HepG2 (cell line): ENCODE results near the gene TCF7L2. TPM values are rescaled to one million over a fixed set of nuclear protein-coding genes. Genes with fewer than 3 reads are reported as not detected.

Experiments
- ATAC-seq: fragments of 200-7000 bp; cut with Tn5 transposase; 3 replicates; pipeline ENCODE4 v1.9.1; 2020; ENCODE audit warnings: mild to moderate bottlenecking, moderate library complexity
- BruUV-seq: library from RNA; stranded (reverse); fragments of 400-500 nt; replicated peaks from 2 replicates; lab custom pipeline; 2021; lab: Mats Ljungman, UMichigan
- CTCF ChIA-PET: fragments of 300-600 bp; formaldehyde crosslinking; extraction: SDS; loops from one replicate; lab custom pipeline; 2021; ENCODE audit warnings: low total read pairs, inconsistent platforms, low intra/inter-chr PET ratio; lab: Yijun Ruan, JAX
- POLR2A ChIA-PET: fragments of 350-600 bp; sonication (Branson Sonifier 250); formaldehyde crosslinking; loops from one replicate; lab custom pipeline; 2020; ENCODE audit warnings: antibody characterized with exemption, inconsistent platforms; lab: Yijun Ruan, JAX
- DNase-seq: peaks from one replicate; pipeline ENCODE4 v3.0.0-alpha.2; 2015; ENCODE audit warnings: low spot score
- FAIRE-seq: peaks from 3 replicates; lab custom pipeline; 2011; peaks lifted over from hg19 to GRCh38; lab: Jason Lieb, UNC
- H2AFZ ChIP-seq: one replicate; pipeline ENCODE4 v1.6.1; 2011; ENCODE audit warnings: low read length, inconsistent platforms
- H3K27ac ChIP-seq: fragments of 300-600 bp; 3 replicates; pipeline ENCODE4 v1.8.0; 2011; ENCODE audit warnings: mixed run types, mild to moderate bottlenecking, mixed read lengths, low read length, inconsistent platforms; ENCODE audit not compliant: insufficient read depth; ENCODE audit errors: extremely low read length
- H3K27me3 ChIP-seq, 2 experiments: fragments of 200-600 bp in 1 of 2; 2 replicates in 1 of 2; 3 replicates in 1 of 2; pipeline versions ENCODE4 v1.6.0 to v1.8.0; 2011; ENCODE audit warnings: low read length in 2 of 2, mild to moderate bottlenecking in 2 of 2, moderate library complexity in 2 of 2, inconsistent platforms in 1 of 2; ENCODE audit not compliant: insufficient read depth in 2 of 2, control insufficient read depth in 1 of 2
- H3K36me3 ChIP-seq, 2 experiments: fragments of 200-600 bp in 1 of 2; replicated peaks in 1 of 2; 2 replicates in 1 of 2; 3 replicates in 1 of 2; pipeline versions ENCODE4 v1.5.1 to v1.8.0; 2011; ENCODE audit warnings: low read length in 2 of 2, inconsistent platforms in 1 of 2; ENCODE audit not compliant: insufficient read depth in 2 of 2, control insufficient read depth in 1 of 2
- H3K4me1 ChIP-seq: 2 replicates; pipeline ENCODE4 v1.5.1; 2012; ENCODE audit warnings: low read length, inconsistent platforms; ENCODE audit not compliant: insufficient read depth
- H3K4me2 ChIP-seq: 2 replicates; pipeline ENCODE4 v1.6.0; 2011; ENCODE audit warnings: low read depth, low read length, inconsistent platforms
- H3K4me3 ChIP-seq, 3 experiments: fragments of 200-600 bp in 1 of 3; sonication (generic), shearing (Covaris generic) in 1 of 3; replicated peaks in 1 of 3; 2 replicates each; pipeline ENCODE4 v1.5.1; 2011 to 2016; ENCODE audit warnings: low read length in 3 of 3, inconsistent platforms in 2 of 3, low read depth in 2 of 3, mild to moderate bottlenecking in 2 of 3, control low read depth in 1 of 3, mixed read lengths in 1 of 3; ENCODE audit not compliant: insufficient read depth in 1 of 3
- H3K79me2 ChIP-seq: one replicate; pipeline ENCODE4 v1.6.1; 2011; ENCODE audit warnings: low read length, inconsistent platforms; ENCODE audit not compliant: insufficient read depth
- H3K9ac ChIP-seq: 2 replicates; pipeline ENCODE4 v1.6.0; 2011; ENCODE audit warnings: mild to moderate bottlenecking, low read depth, low read length, inconsistent platforms; ENCODE audit not compliant: insufficient read depth
- H3K9me3 ChIP-seq: 2 replicates; pipeline ENCODE4 v1.5.1; 2012; ENCODE audit warnings: mild to moderate bottlenecking, low read length
- H4K20me1 ChIP-seq: 2 replicates; pipeline ENCODE4 v1.6.0; 2011; ENCODE audit warnings: inconsistent platforms, mild to moderate bottlenecking, low read length, moderate library complexity; ENCODE audit not compliant: insufficient read depth
- GATAD1 ChIP-seq: IDR thresholded peaks from 2 replicates; pipeline ENCODE4 v1.6.1; 2016; ENCODE audit warnings: missing genetic modification reagents, missing compliant biosample characterization
- NFKBIZ ChIP-seq: IDR thresholded peaks from 2 replicates; pipeline ENCODE4 v1.6.1; 2018; ENCODE audit warnings: missing genetic modification reagents, missing compliant biosample characterization
- POLR2A ChIP-seq, 2 experiments: IDR thresholded peaks; 2 replicates each; pipeline ENCODE4 v1.6.1; 2011; ENCODE audit warnings: low read depth in 2 of 2, low read length in 2 of 2, mild to moderate bottlenecking in 1 of 2, moderate library complexity in 1 of 2; ENCODE audit not compliant: insufficient read depth in 1 of 2
- RCOR2 ChIP-seq: IDR thresholded peaks from 2 replicates; pipeline ENCODE4 v1.6.1; 2016; ENCODE audit warnings: missing biosample characterization, missing genetic modification reagents
- TBX2 ChIP-seq: sonication (generic); formaldehyde crosslinking; IDR thresholded peaks from 2 replicates; pipeline ENCODE4 v1.5.0; 2020; ENCODE audit warnings: missing genetic modification reagents, mild to moderate bottlenecking, borderline replicate concordance
- ZSCAN25 ChIP-seq: sonication (generic); formaldehyde crosslinking; IDR thresholded peaks from 2 replicates; pipeline ENCODE4 v1.8.0; 2022; ENCODE audit warnings: mild to moderate bottlenecking, missing genetic modification reagents
- WGBS: methylation state at CpG from one replicate; pipeline ENCODE4 v1.1.6; 2017; ENCODE audit warnings: low lambda C conversion rate; 5-methylcytosine and 5-hydroxymethylcytosine counted together
- in situ Hi-C: cut with HindIII; loops from 2 replicates; pipeline ENCODE4 v1.10.0; 2017; ENCODE audit warnings: low pct_unique_long_range_greater_than_20kb; ENCODE audit not compliant: extremely low pct_ligation_motif_present
- intact Hi-C: fragments of 100-400 bp; cut with micrococcal nuclease; formaldehyde crosslinking; loops from one replicate; pipeline ENCODE4 v1.10.0; 2022; ENCODE audit not compliant: unreplicated experiment
- polyA plus RNA-seq, 8 experiments: library from polyadenylated mRNA; depleted of rRNA in 3 of 8; stranded (reverse) in 7 of 8; unstranded in 1 of 8; fragments of >200 nt; fragmentation: Illumina TruSeq in 4 of 8; extraction: Trizol in 4 of 8; gene quantifications; 2 replicates each; pipeline versions ENCODE4 v1.2.1 to v1.2.3, GENCODE V29; 2011 to 2016; ENCODE audit warnings: low read depth in 4 of 8, missing spikeins in 1 of 8, mixed read lengths in 1 of 8; ENCODE audit not compliant: insufficient read depth in 1 of 8
- total RNA-seq, 5 experiments: library from RNA; depleted of rRNA; stranded (reverse); fragments of >200 nt; fragmentation: Illumina TruSeq; extraction: Trizol; gene quantifications; 2 replicates each; pipeline ENCODE4 v1.2.3, GENCODE V29; 2016; ENCODE audit warnings: low read depth in 1 of 5
- TF ChIP-seq, protein P1 (sequence below): IDR thresholded peaks from 2 replicates; pipeline ENCODE4 v1.6.1; 2012; ENCODE audit warnings: low read depth, low read length, improper control_type of control experiment
- TF ChIP-seq, protein P2 (sequence below): sonication (generic); formaldehyde crosslinking; IDR thresholded peaks from 2 replicates; pipeline ENCODE4 v1.4.0; 2020; ENCODE audit warnings: missing genetic modification reagents

The TCF7L2 gene
- total and polyA plus RNA-seq, 2 of the 13 experiments (the other 11 are each of a cell fraction or from before 2014, with no cell fraction given), result 3.9 to 13.7 TPM

DNA sequence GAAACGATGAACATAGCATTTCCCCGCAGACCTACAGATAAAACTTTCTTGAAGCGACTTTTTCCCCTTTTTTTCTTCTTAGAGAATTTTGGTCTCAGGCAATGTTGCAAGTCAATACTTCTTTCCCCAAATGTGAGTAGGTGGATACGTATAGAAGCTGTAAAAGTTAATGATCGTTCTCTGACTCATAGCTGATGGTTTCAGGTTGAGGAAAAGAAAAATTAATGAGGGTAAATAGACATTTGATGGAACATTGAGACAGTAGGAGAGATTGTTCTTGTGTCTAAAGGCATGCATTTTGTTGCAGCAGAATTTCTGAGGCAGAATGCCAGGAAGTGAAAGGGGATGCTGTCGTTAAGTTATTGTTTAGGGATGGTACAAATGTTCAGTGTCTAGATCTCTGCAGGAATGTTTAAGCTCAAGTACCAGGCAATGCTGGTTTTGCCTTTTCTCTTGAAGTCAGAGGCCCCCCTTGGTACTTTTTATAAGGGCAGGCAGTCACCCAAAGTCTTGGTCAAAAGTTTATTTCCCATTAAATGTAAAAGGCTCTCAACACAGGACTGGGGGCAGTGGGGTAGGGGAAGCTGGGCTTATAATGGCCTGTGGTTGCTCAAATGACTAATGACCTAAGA, 9.3 kb downstream of the TCF7L2 start:
- H3K27ac ChIP-seq, result no peak overlapping the region
- no peak overlapping the region for H3K4me2 ChIP-seq
- H3K9me3 ChIP-seq, result no peaks in the 10 kb centered on the region
- 96% methylated on average over 6 of the region's 6 CpGs for WGBS
- no peak for ATAC-seq
- peaks cover 10 to 37% of the 10 kb centered on the region in 2 experiments for H3K36me3 ChIP-seq
- DNase-seq, result no peak
- FAIRE-seq, result no peak
- peaks cover 91% of the 10 kb centered on the region for H3K79me2 ChIP-seq
- peaks cover 78% of the 10 kb centered on the region for H3K4me1 ChIP-seq
- ChIA-PET CTCF (no interaction called here), POLR2A (interaction anchor here (0.8 to 1.2 kb wide), 3 partner anchors 7 to 61 kb away, joined by 3 read pairs; partner anchors contain the start of gene TCF7L2)
- no peak overlapping the region for H3K9ac ChIP-seq
- in situ Hi-C loops, result loop anchor here (10.0 kb wide), 1 partner anchor 395 kb away; no protein-coding TSS in a partner anchor
- no peaks in the 10 kb centered on the region for H3K27me3 ChIP-seq
- BruUV-seq, result no TSS peak
- no peak overlapping the region for H2AFZ ChIP-seq
- no peak overlapping the region for H3K4me3 ChIP-seq
- TF ChIP-seq TBX2 (no peak), POLR2A (IDR thresholded peaks at IDR 0.05; ENCODE audit: insufficient read depth in 1 of 2, low read depth in 2 of 2, low read length in 2 of 2) (0 out of 4 replicates have a peak, but pooled peaks of 1 of the 2 experiments have one; percentile 23)
- H4K20me1 ChIP-seq, result peaks cover 59% of the 10 kb centered on the region
- intact Hi-C loops, result loop anchor here (10.0 kb wide), 1 partner anchor 105 kb away; no protein-coding TSS in a partner anchor

DNA sequence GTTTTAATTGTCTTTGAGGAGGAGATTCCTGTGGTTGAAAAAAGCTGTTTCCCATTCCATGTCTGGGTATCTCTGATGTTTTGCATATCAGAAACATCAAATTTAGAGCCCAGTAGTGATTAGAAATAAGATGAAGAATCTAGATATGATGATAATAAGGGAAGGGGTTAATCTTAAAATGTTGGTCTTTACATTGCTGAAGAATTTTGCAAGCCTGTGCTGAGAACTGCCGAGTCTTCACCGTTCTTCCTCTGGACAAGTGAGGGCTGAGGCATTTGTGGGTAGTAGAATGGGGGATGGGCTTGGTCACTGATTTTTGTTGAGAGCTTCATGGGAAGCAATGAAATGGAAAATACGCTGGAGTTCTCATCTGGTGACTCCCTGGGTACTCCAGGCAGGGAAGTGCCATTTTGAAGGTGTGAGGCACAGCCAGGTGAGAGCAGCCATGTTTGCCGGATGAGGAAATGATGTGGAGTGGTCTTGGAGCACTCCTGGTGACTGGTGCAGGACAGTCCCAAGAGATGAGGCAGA, 10.2 kb downstream of the TCF7L2 start:
- intact Hi-C loops (no loop called here), in situ Hi-C loops (no loop called here)
- no peak overlapping the region for H3K4me3 ChIP-seq
- CTCF ChIA-PET, result no interaction called here
- peaks cover 78% of the 10 kb centered on the region for H3K4me1 ChIP-seq
- H4K20me1 ChIP-seq, result peaks cover 59% of the 10 kb centered on the region
- BruUV-seq, result no TSS peak
- H3K79me2 ChIP-seq, result peaks cover 89% of the 10 kb centered on the region
- H2AFZ ChIP-seq, result no peak overlapping the region
- H3K27ac ChIP-seq, result no peak overlapping the region
- H3K36me3 ChIP-seq, result peaks cover 13 to 46% of the 10 kb centered on the region in 2 experiments
- H3K4me2 ChIP-seq, result no peak overlapping the region
- H3K9me3 ChIP-seq, result no peaks in the 10 kb centered on the region
- DNase-seq, result no peak
- no peaks in the 10 kb centered on the region for H3K27me3 ChIP-seq
- H3K9ac ChIP-seq, result no peak overlapping the region
- 100% methylated on average over 4 of the region's 4 CpGs for WGBS
- no peak for ATAC-seq
- no peak for FAIRE-seq
- POLR2A ChIA-PET, result interaction anchor here (1.2 kb wide), 1 partner anchor 10 kb away, joined by 3 read pairs; the partner anchor contains the start of gene TCF7L2
- TF ChIP-seq NFKBIZ (CRISPR knock-in tag) (no peak), ZSCAN25 (CRISPR knock-in tag) (no peak), GATAD1 (CRISPR knock-in tag) (no peak), RCOR2 (CRISPR knock-in tag) (no peak)
- TF ChIP-seq, protein P1, sequence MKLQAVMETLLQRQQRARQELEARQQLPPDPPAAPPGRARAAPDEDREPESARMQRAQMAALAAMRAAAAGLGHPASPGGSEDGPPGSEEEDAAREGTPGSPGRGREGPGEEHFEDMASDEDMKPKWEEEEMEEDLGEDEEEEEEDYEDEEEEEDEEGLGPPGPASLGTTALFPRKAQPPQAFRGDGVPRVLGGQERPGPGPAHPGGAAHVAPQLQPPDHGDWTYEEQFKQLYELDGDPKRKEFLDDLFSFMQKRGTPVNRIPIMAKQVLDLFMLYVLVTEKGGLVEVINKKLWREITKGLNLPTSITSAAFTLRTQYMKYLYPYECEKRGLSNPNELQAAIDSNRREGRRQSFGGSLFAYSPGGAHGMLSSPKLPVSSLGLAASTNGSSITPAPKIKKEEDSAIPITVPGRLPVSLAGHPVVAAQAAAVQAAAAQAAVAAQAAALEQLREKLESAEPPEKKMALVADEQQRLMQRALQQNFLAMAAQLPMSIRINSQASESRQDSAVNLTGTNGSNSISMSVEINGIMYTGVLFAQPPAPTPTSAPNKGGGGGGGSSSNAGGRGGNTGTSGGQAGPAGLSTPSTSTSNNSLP, result no peak
- TF ChIP-seq, protein P2, sequence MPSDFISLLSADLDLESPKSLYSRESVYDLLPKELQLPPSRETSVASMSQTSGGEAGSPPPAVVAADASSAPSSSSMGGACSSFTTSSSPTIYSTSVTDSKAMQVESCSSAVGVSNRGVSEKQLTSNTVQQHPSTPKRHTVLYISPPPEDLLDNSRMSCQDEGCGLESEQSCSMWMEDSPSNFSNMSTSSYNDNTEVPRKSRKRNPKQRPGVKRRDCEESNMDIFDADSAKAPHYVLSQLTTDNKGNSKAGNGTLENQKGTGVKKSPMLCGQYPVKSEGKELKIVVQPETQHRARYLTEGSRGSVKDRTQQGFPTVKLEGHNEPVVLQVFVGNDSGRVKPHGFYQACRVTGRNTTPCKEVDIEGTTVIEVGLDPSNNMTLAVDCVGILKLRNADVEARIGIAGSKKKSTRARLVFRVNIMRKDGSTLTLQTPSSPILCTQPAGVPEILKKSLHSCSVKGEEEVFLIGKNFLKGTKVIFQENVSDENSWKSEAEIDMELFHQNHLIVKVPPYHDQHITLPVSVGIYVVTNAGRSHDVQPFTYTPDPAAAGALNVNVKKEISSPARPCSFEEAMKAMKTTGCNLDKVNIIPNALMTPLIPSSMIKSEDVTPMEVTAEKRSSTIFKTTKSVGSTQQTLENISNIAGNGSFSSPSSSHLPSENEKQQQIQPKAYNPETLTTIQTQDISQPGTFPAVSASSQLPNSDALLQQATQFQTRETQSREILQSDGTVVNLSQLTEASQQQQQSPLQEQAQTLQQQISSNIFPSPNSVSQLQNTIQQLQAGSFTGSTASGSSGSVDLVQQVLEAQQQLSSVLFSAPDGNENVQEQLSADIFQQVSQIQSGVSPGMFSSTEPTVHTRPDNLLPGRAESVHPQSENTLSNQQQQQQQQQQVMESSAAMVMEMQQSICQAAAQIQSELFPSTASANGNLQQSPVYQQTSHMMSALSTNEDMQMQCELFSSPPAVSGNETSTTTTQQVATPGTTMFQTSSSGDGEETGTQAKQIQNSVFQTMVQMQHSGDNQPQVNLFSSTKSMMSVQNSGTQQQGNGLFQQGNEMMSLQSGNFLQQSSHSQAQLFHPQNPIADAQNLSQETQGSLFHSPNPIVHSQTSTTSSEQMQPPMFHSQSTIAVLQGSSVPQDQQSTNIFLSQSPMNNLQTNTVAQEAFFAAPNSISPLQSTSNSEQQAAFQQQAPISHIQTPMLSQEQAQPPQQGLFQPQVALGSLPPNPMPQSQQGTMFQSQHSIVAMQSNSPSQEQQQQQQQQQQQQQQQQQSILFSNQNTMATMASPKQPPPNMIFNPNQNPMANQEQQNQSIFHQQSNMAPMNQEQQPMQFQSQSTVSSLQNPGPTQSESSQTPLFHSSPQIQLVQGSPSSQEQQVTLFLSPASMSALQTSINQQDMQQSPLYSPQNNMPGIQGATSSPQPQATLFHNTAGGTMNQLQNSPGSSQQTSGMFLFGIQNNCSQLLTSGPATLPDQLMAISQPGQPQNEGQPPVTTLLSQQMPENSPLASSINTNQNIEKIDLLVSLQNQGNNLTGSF (CRISPR knock-in tag), result no peak
